Activated CD4-positive, alpha-beta T cell treated with anti-CD3 and anti-CD28 coated beads for 1 hour (primary cell): ENCODE data around the gene POLR3E.
A peak's percentile ranks its signal among the peaks of the same experiment; 100 is the strongest.

ENCODE experiments used
- DNase-seq: peaks from one replicate; pipeline ENCODE4 v3.0.0-alpha.2; 2020

POLR3E gene

GRCh38 chr16:22317625-22318024 lies 20.4 kb downstream of the POLR3E start:
- DNase-seq, result no peak

DNA sequence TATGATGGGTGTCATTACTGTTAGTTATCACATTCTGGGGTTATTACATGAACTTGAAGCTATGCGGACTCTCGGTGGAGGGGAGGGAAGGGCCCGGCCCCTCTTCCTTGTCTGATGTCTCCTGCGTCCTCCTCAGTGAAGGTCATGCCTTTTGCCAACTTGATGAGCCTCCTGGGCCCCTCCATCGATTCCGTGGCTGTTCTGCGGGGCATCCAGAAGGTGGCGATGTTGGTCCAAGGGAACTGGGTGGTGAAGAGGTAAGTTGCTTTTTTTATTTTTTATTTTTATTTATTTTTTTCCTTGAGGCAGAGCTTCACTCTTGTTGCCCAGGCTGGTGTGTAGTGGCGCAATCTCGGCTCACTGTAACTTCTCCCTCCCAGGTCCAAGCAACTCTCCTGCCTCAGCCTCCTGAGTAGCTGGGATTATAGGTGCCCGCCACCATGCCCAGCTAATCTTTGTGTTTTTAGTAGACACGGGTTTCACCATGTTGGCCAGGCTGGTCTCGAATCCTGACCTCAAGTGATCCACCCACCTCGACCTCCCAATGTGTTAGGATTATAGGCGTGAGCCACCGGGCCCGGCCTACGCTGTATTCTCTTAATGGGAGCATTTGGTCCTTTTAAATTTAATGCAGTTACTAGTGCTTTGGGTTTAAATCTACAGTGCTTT lies 21.6 kb downstream of the POLR3E start:
- DNase-seq, result peak; percentile 41

DNA sequence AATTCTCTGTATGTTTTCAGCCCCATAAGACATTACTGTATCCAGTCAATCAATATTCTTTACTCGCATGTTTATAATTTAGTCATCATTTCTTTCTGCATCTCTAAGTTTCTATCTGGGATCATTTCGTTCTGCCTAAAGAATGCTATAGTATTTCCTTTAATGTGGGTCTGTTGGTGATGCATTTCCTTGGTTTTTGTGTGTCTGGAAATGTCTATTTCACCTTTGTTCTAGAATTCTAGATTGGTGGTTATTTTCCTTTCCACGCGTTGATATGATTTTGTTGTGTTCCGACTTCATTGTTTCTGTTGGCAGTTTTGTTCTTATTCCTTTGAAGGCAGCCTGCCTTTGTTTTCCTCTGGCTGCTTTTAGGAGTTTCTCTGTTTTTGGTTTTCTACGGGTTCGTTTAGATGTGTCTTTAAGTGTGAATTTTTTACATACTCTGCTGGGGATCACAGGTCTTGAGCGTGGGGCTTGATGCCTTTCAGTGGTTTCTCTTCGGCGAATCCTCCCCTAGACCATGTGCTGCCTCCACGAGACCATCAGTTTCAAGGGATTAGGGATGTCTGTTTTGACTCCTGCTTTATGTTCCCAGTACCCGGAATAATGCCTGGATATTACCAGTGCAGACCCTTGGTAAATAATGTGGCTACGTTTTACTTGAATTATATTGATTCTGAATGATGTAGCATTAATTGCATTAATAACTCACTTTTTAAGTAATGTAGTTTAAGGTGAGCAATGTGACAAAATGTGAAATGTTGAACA lies 23.5 kb downstream of the POLR3E start:
- no peak for DNase-seq

DNA sequence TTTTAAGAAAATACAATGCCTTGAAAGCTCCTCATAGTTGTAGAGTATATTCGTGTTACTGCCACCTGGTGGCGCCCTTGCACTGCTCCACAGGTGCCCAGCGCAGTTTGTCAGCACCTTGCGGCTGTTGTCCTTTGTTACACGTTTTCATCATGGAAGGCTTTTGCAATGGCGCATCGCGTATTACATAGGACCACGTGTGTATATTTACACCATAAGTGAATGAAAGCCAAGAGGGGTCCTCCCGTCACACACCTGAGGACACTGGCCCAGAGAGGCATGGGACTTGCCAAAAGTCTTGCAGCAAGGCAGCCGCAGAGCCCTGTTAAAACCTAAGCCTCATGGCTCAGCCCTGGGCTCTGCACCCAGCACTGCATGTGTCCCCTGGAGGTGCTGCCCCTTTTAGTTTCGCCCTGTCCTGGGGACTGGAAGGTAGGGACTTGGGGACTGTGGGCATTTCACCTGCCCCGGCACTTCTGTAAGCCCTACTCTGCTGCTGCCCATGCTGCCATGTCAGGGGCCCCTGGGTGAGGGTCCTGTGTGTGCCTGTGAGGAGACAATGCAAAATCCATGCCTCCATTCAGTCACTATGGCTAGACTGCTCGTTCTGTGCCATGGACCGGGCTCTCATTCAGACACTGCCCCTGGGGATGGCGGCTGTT lies 24.3 kb downstream of the POLR3E start:
- DNase-seq, result peak; percentile 60

DNA sequence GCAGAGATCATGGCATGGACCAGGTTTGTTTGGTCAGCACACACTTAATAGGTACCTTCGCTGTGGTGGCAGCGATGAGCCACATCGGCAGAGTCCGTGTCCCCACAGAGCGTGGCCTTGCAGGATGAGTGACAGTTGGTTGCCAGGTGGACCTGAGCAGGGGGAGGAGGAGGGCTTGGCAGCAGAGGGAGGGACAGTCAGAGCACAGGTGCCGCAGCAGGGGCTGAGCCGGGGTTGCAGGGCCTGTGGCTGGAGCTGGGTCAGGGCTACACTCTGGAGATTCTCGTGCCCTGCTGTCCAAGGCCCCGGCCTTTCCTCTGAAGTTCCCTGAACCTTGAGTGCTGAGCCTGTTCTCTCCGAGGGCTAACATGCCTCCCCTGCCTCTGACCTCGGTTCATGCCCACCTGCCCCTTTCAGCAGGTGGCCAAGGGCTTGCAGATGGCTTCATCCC lies 24.8 kb downstream of the POLR3E start:
- DNase-seq, result no peak

DNA sequence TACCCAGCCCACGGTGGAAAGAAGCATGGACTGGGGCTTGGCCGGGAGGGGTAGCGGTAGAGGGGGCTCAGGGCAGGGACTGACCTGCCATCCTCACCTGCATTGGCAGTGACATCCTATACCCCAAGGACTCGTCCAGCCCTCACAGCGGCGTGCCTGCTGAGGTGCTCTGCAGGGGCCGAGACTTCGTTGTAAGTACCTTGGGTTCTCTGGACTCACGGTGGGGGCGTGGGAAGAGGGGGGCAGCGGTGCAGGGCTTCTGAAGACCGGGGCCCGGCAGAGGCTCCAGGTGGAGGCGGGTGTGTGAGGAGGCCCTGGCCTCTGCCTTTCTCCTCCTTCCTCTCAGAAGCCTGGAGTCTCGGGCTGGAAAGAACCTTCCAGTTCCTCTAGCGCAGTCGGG lies 25.5 kb downstream of the POLR3E start:
- no peak for DNase-seq

DNA sequence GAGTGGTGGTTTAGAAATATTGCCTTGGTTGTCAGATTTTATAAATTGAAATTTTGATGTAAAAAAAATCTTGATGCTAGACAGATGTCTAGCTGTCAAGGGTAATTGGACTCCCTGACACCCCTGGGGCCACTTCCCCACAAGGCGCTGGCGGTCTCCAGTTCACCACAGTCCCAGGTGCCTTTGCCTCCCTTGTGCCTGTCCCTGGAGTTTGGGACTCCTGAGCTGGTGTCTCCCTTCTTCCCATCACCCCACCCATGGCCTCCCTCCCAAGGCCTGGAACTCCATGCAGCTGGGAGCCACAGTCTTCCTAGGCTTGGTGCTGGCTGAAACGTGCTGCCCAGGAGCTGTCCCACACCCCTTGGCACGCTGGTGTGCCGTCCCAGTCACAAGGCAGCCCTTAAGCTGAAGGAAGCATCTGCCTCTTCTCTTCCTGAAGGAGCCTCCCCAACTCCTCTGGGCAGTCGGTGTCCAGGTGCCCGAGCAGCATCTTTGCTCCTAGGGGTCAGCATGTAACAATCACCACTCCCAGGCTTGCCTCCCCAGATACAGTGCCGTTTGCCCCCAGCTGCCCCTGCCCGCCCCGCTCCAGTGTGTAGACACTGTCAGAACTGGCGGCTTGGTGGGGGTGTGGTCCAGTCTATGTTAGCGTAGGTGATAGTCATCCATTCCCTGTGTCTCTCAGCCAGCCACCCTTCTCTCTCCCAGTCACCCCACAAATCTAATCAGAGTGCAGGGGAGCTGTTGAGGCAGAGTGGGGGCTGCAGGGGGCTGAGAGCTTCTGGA lies 26.2 kb downstream of the POLR3E start:
- no peak for DNase-seq

DNA sequence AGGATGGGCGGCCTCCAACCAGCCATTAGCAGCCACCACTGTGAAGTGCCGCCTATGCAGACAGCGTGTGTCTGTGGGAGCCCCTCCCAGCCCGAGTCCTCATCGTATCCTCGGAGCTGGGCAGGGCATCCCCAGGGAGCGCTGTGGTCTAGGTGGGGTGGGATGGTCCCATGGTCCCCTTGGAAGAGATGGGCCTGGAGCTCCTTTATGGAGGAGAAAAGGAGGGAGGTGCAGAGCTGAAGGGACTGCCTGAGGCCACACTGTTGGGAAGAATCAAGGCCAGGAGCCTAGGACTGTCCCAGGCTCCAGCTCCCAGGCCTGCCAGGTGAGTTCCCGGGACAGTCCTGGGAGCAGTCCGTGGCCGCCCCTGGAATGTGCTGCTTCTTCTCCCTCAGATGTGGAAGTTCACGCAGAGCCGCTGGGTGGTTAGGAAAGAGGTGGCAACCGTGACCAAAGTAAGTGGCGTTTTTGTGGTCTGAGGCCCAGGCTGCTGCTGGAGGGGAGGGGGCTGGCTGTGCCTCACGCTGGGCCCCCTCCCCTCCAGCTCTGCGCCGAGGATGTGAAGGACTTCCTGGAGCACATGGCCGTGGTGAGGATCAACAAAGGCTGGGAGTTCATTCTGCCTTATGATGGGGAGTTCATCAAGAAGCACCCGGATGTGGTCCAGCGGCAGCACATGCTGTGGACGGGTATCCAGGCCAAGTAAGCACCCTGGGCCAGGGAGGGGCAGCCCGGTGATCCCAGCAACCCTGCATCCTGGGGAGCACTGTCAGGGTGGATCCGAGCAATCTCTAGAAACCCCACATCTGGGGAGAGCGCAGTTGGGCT lies 27.0 kb downstream of the POLR3E start:
- DNase-seq, result no peak

DNA sequence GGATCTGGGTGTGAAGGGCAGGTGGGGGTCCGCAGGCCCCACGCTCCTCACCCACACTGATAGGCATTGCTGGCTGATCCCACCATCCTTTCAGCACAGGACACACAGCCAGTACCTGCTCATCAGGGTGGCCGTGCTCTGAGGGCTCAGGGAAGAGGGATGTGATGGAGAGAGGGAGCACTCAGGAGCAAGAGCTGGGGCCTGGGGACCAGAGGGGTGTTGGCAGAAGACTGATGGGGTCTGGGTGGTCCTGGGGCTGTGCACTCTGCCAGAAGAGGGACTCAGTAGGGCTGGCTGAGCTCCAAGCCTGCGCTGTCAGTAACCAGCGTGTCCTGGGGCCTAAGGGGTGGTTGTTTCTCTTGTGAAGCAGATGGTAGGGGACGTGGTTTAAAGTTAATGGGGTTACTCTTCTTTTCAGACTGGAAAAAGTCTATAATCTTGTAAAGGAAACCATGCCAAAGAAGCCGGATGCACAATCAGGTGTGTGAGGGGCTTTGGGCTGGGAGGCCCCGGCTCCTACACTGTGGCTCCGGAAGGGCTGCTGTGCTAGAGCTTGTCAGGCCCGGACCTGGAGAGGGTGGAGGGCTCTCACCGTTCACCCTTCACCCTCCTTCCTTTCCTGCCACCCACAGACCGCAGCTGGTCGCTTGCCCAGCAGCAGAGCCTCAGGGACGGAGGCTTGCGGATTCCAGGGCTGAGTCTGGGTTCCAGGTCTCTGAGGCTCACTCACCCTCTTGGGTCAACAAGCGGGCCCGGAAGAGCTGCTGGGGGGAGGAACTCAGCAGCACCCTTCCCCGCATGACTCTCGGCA lies 27.8 kb downstream of the POLR3E start:
- DNase-seq, result no peak

DNA sequence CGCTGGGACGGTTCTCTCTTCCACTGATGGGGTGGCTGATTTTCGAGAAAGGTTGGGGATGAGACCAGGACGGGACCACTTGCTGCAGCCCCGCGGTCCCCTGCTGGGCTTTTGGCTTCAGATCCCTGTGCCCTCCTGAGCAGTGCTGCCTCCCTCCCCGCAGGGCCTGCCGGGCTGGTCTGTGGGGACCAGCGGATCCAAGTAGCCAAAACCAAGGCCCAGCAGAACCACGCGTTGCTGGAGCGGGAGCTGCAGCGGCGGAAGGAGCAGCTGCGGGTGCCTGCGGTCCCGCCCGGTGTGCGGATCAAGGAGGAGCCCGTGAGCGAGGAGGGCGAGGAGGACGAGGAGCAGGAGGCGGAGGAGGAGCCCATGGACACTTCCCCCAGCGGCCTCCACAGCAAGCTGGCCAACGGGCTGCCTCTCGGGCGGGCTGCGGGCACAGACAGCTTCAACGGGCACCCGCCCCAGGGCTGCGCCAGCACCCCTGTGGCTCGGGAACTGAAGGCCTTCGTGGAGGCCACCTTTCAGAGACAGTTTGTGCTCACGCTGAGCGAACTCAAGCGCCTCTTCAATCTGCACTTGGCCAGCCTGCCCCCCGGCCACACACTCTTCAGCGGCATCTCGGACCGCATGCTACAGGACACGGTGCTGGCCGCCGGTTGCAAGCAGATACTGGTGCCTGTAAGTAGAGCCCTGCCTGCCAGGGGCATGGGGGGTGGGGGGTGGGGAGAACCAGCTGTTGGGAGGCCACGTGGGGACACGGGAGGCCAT lies 28.6 kb downstream of the POLR3E start:
- DNase-seq, result no peak

DNA sequence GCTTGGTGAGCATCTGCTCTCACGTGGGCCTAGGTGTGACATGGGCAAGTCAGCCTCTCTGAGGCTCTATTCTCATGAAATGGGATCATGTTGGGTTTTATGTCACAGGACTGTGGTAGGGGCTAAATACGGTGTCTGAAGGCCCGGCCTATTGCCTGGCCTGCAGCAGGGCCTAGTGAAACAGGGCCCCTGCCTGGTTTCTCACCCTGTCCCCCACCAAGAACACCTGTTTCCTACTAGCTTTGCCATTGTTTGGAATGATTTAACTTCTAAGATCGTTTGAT lies 29.1 kb downstream of the POLR3E start:
- DNase-seq, result no peak

DNA sequence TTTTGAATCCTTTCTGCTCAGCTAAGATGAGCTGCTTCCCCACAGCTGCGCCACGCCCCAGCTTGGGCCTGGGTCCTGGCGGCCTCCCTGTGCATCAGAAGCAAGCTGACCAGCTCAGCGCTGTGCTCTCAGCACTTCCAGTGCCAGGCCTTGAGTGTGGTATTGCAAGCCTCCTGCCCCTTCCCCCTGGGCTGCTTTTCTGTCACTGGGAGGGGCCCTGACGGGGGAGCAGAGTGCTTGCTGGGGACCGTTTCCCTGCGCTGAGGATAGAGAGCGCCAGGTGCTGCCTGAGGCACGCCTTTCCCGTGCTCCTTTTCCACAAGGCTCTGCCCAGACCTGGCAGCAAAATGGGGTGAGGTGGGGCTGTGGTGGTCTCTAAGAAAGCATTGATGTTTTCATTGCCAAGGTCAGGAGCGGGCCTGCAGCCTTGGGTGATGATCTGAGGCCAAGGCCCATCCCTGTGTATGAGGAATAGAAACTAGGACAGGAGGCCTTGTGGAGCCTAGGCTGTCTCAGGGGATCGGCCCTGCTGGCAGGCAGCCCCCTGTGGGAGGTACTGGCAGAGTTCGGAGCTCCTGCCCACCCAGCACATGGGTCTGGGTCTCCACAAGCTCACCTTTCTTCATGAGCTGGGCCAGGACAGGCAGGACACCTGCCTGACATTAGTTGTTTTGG lies 29.7 kb downstream of the POLR3E start:
- no peak for DNase-seq

DNA sequence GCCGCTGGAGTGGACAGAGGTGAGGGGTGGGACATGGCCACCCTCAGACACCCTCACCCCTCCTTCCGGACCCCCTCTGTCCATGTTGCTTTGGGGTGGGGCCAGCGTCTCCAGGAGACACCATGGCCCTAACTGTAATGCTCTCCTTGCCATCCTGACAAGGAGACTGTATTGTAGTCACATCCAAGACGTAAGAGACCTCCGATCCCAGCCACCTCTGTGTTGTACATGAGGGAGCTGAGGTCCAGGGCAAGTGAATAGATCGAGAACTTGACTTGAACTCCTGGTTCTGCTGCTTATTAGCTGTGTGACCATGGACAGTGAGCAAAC lies 30.2 kb downstream of the POLR3E start:
- no peak for DNase-seq

DNA sequence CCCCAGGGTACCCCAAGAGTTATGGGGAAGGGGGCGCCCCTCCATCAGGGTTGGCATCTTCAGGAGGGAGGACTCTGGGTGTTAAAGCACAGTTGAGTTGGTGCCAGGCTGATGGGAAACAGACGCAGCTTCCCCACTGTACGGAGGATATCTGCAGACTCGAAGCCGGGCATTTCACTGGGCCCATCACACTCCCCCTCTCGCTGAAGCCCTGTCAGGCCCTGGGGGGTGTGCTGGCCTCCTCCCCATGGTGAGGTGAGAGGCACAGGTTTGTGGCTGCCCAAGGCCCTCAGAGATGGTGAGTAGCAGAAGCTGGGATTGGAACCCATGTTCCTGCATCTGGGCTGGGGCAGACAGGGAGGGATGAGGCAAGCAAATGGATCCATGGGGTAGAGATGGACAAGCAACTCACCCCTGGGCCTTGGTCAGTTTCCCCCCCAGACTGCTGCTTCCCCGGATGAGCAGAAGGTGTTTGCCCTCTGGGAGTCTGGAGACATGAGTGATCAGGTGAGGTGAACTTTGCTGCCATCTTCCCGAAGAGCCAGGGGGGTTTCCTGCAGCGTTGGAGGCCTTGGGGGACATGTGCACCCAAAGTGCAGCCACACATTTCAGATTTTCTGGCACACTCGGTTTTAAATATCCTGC lies 31.0 kb downstream of the POLR3E start:
- no peak for DNase-seq

DNA sequence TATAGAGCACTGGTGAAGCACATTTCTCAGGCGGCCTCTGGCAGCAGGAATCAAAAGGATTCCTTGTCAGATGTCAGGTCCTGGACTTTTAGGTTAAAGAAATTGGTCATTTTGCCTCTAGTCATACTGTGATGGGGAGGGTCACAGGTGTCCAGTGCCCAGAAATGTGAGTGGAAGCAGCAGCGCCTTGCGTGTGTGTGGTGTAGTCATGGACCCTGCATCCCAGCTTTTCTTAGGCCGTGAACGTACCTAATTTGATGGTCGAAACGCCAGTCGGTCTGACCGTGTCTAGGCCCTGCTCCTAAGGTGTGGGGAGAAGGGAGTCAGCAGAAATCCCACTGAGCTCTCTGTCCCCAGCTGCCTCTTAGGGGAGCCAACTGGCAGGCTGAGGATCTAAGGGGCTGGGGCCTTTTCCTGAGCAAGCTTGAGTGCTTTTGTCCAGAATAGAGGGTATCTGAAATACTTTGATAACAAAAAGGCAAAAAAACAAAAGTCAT lies 32.0 kb downstream of the POLR3E start:
- no peak for DNase-seq

- no peak for DNase-seq
These were observed 33.1 kb downstream of the POLR3E start for GRCh38 chr16:22330326-22330725.

- DNase-seq, result no peak
These were observed 36.3 kb downstream of the POLR3E start for GRCh38 chr16:22333457-22333994.

DNA sequence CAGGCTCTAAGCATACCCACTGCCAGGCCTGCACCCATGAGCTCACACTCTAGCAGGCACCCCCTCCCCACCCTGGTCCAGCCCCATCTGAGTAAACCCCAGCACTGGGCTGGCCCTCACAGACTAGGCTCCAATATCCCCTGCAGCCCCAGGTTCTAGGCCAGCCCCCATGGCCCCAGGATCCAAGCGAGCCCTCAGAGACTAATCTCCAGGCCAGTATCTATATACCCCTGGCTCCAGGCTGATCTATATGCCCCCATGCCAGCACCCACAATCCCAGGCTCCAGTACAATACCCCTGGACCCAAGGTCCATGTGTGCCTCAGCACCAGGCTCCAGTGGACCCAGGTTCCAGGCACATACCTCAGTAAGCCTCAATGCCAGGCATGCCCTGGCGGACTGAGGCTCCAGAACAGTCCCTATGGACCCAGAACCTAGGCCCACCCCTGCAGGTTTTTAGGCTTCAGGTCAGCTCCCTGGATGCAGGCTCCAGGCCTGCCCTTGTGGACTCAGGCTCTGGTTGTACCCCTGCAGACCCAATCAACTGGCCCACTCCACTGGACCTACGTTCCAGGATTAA lies 38.5 kb downstream of the POLR3E start:
- no peak for DNase-seq

DNA sequence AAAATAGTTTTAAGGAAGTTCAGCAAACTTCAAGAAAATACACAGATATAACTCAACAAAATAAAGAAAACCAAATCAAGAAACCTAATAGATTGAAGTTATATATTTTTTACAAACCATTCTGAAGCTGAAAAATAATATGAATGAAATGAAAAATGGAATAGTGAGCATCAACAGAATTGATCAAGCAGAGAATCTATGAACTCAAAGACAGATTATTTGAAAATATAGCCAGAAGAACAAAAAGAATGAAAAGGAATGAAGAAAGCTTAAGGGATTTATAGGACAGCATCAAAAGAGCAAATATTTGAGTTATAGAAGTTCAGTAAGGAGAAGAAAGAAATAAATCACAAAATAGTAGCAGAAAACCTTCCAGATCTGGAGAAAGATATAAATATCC lies 39.4 kb downstream of the POLR3E start:
- DNase-seq, result no peak
